Midbrain (tissue), 1 donor: ENCODE results near the gene PBX3.

ENCODE experiments used
- DNase-seq: peaks from one replicate; lab custom pipeline; 2025; lab: John Stamatoyannopoulos, UW

Gene PBX3

GRCh38 chr9:125995706-125996105 lies 248.5 kb downstream of the PBX3 start:
- DNase-seq = no peak

- no peak for DNase-seq
These were observed 249.6 kb downstream of the PBX3 start for GRCh38 chr9:125996791-125997190.

GRCh38 chr9:125997196-125997823 lies 250.1 kb downstream of the PBX3 start:
- no peak for DNase-seq

GRCh38 chr9:125998837-125999503 lies 251.8 kb downstream of the PBX3 start:
- no peak for DNase-seq

- DNase-seq = no peak
These were observed 252.3 kb downstream of the PBX3 start for GRCh38 chr9:125999504-125999881.

- DNase-seq = no peak
These were observed 253.1 kb downstream of the PBX3 start for GRCh38 chr9:126000256-126000655.

- DNase-seq = no peak
These were observed 253.8 kb downstream of the PBX3 start for GRCh38 chr9:126000731-126001580.

- DNase-seq = no peak
These were observed 254.5 kb downstream of the PBX3 start for GRCh38 chr9:126001581-126002225.

GRCh38 chr9:126002476-126003350 lies 255.5 kb downstream of the PBX3 start:
- no peak for DNase-seq

GRCh38 chr9:126009047-126009446 lies 261.9 kb downstream of the PBX3 start:
- no peak for DNase-seq

- no peak for DNase-seq
These were observed 267.6 kb downstream of the PBX3 start for GRCh38 chr9:126014726-126015125.

- no peak for DNase-seq
These were observed 268.3 kb downstream of the PBX3 start for GRCh38 chr9:126015424-126015823.

- DNase-seq = no peak
These were observed 269.6 kb downstream of the PBX3 start for GRCh38 chr9:126016579-126017290.
